Measurements from ENCODE around the gene ACSM3. TPM values are rescaled to one million over a fixed set of nuclear protein-coding genes. Genes with fewer than 3 reads are reported as not detected.

The ACSM3 gene
- total and polyA plus RNA-seq, 9 of the 15 experiments (the other 6 are each of a cell fraction or from before 2014, with no cell fraction given), result 112 to 420 (median 182) TPM

- TF ChIP-seq SIX5 (IDR thresholded peaks at IDR 0.05; ENCODE audit: borderline replicate concordance in 1 of 2, insufficient read depth in 1 of 2, low read depth in 1 of 2, low read length in 2 of 2) (no peak), ERF (CRISPR knock-in tag; IDR thresholded peaks at IDR 0.05) (no peak), DIDO1 (tag; IDR thresholded peaks at IDR 0.05; ENCODE audit: low read depth) (no peak), HES1 (IDR thresholded peaks at IDR 0.05; ENCODE audit: low read depth) (0 out of 2 replicates have a peak, but pooled peaks have one; percentile 37), ZFP91 (CRISPR knock-in tag; IDR thresholded peaks at IDR 0.05) (no peak), MBD1 (CRISPR knock-in tag; IDR thresholded peaks at IDR 0.05) (no peak), ZNF589 (CRISPR knock-in tag; IDR thresholded peaks at IDR 0.05; ENCODE audit: low read depth) (peak; percentile 94), ZNF232 (CRISPR knock-in tag; IDR thresholded peaks at IDR 0.05) (no peak), ZNF12 (CRISPR knock-in tag; IDR thresholded peaks at IDR 0.05) (no peak), SFPQ (IDR thresholded peaks at IDR 0.05; ENCODE audit: low read depth, low read length) (no peak), XRCC4 (IDR thresholded peaks at IDR 0.05; ENCODE audit: extremely low read depth, insufficient read depth, insufficient read length) (no peak), THRAP3 (IDR thresholded peaks at IDR 0.05; ENCODE audit: borderline replicate concordance) (no peak), HOXB6 (CRISPR knock-in tag; IDR thresholded peaks at IDR 0.05; ENCODE audit: borderline replicate concordance) (no peak), NFE2L1 (tag; IDR thresholded peaks at IDR 0.05; ENCODE audit: borderline replicate concordance, low read depth) (no peak), PBX2 (CRISPR knock-in tag; IDR thresholded peaks at IDR 0.05; ENCODE audit: low read depth) (no peak; the same call in 1 of the 2 replicates), PBX2 (tag; conservative IDR thresholded peaks at IDR 0.05; ENCODE audit: low read depth) (peak; percentile 88), SNRNP70 (optimal IDR thresholded peaks at IDR 0.05; ENCODE audit: low read depth, low read length) (no peak), ZNF212 (CRISPR knock-in tag; IDR thresholded peaks at IDR 0.05) (no peak)
Observed at GRCh38 chr16:20747030-20747816, 16.6 kb upstream of the ACSM3 start (continued).

Data from K562 (cell line).